ENCODE results near the gene CAPN2.

- TF ChIP-seq CTCF (conservative IDR thresholded peaks at IDR 0.05) (no peak), EZH2 (IDR thresholded peaks at IDR 0.05; ENCODE audit: low read depth) (no peak)
Measured at GRCh38 chr1:223733898-223734852, 21.8 kb downstream of the CAPN2 start.
